ENCODE measurements around the gene WSCD2.

GRCh38 chr12:108109504-108109903 is 19.6 kb upstream of the WSCD2 start:
- TF ChIP-seq POLR2A (IDR thresholded peaks at IDR 0.05) = no peak
- TF ChIP-seq CTCF (IDR thresholded peaks at IDR 0.05) = no peak
- no peak for TF ChIP-seq POLR2AphosphoS5 (IDR thresholded peaks at IDR 0.05)

Data from breast epithelium (tissue), 3 donors.